A549 (cell line): ENCODE data around the gene ROR2.

Source experiments
- CEBPB ChIP-seq, 2 experiments: fragments of >200 bp in 1 of 2; sonication (Bioruptor Twin) in 1 of 2; formaldehyde crosslinking in 1 of 2; IDR thresholded peaks; 2 replicates each; pipeline ENCODE4 v1.6.1; 2012 to 2016
- CHD2 ChIP-seq: fragments of 150-350 bp; IDR thresholded peaks from 2 replicates; pipeline ENCODE4 v1.6.1; 2014; ENCODE audit warnings: low read length; ENCODE audit not compliant: partially characterized antibody
- CTCF ChIP-seq: fragments of >200 bp; sonication (Bioruptor Twin); formaldehyde crosslinking; IDR thresholded peaks from 3 replicates; pipeline ENCODE4 v1.5.1; 2016
- E2F6 ChIP-seq: IDR thresholded peaks from 2 replicates; pipeline ENCODE4 v1.6.1; 2012; ENCODE audit warnings: low read depth, borderline replicate concordance
- EHMT2 ChIP-seq: fragments of 200-600 bp; sonication (generic); IDR thresholded peaks from 2 replicates; pipeline ENCODE4 v1.6.1; 2016; ENCODE audit warnings: antibody characterized with exemption, low read depth, mild to moderate bottlenecking, moderate library complexity
- EP300 ChIP-seq, 2 experiments: fragments of >200 bp; sonication (Bioruptor Twin); formaldehyde crosslinking; IDR thresholded peaks; 2 replicates in 1 of 2; 3 replicates in 1 of 2; pipeline ENCODE4 v1.6.1; 2016 to 2017
- MAX ChIP-seq: IDR thresholded peaks from 2 replicates; pipeline ENCODE4 v1.6.1; 2012
- NR3C1 ChIP-seq: fragments of >200 bp; sonication (Bioruptor Twin); formaldehyde crosslinking; IDR thresholded peaks from 3 replicates; pipeline ENCODE4 v1.6.1; 2017
- PBX3 ChIP-seq: IDR thresholded peaks from 2 replicates; pipeline ENCODE4 v1.6.1; 2012
- POLR2A ChIP-seq: IDR thresholded peaks from 2 replicates; pipeline ENCODE4 v1.6.1; 2012; ENCODE audit warnings: mild to moderate bottlenecking, low read length
- RCOR1 ChIP-seq: fragments of 150-350 bp; IDR thresholded peaks from 2 replicates; pipeline ENCODE4 v1.6.1; 2014; ENCODE audit warnings: antibody characterized with exemption, low read length, low read depth
- REST ChIP-seq: fragments of 200-600 bp; sonication (generic); IDR thresholded peaks from 2 replicates; pipeline ENCODE4 v1.6.1; 2016; ENCODE audit warnings: antibody characterized with exemption, mild to moderate bottlenecking, moderate library complexity
- USF2 ChIP-seq: fragments of 450-650 bp; IDR thresholded peaks from 2 replicates; pipeline ENCODE4 v1.6.1; 2014; ENCODE audit warnings: antibody characterized with exemption

GRCh38 chr9:91784673-91785446 is 165.2 kb downstream of the ROR2 start:
- TF ChIP-seq PBX3 (no peak), EP300 (IDR thresholded peaks at IDR 0.05) (no peak), POLR2A (no peak), CEBPB (IDR thresholded peaks at IDR 0.05) (no peak), REST (no peak), NR3C1 (no peak), USF2 (no peak), CHD2 (no peak), RCOR1 (no peak), CTCF (no peak), EHMT2 (no peak), E2F6 (no peak), MAX (no peak)
